Stimulated activated CD4-positive, alpha-beta T cell treated with anti-CD3 and anti-CD28 coated beads, TNF-alpha, amount 100 ng/mL, for 4 hours (primary cell): ENCODE data around the gene CFAP20DC.
"Not testable (repeated sequence)": the region's sequence is repeated elsewhere in the genome, so short reads cannot be mapped to it uniquely, and the experiment has no call there.

Source experiments
- DNase-seq, 3 experiments: peaks; one replicate each; pipeline ENCODE4 v3.0.0-alpha.2; 2020; ENCODE audit warnings: low read depth in 3 of 3

CFAP20DC gene

GRCh38 chr3:58868097-58868779 lies 181.6 kb downstream of the CFAP20DC start:
- DNase-seq = no peak

- DNase-seq = no peak
Observed at GRCh38 chr3:58867621-58868020, 182.2 kb downstream of the CFAP20DC start.

GRCh38 chr3:58866079-58866478 lies 183.7 kb downstream of the CFAP20DC start:
- DNase-seq = no peak

- no peak for DNase-seq
Observed at GRCh38 chr3:58864480-58864879, 185.3 kb downstream of the CFAP20DC start.

- DNase-seq = no peak
Observed at GRCh38 chr3:58863206-58863605, 186.6 kb downstream of the CFAP20DC start.

GRCh38 chr3:58861551-58861950 lies 188.3 kb downstream of the CFAP20DC start:
- no peak for DNase-seq

- no peak for DNase-seq
Observed at GRCh38 chr3:58858126-58858525, 191.7 kb downstream of the CFAP20DC start.

- DNase-seq = no peak
Observed at GRCh38 chr3:58857402-58857801, 192.4 kb downstream of the CFAP20DC start.

- DNase-seq = no peak
Observed at GRCh38 chr3:58848826-58849225, 201.0 kb downstream of the CFAP20DC start.

- DNase-seq = not testable (repeated sequence)
Observed at GRCh38 chr3:58842050-58842747, 207.6 kb downstream of the CFAP20DC start.

- DNase-seq = no peak
Observed at GRCh38 chr3:58840949-58841348, 208.9 kb downstream of the CFAP20DC start.

- DNase-seq = no peak
Observed at GRCh38 chr3:58839964-58840363, 209.9 kb downstream of the CFAP20DC start.

GRCh38 chr3:58839187-58839586 lies 210.6 kb downstream of the CFAP20DC start:
- DNase-seq = no peak

- no peak for DNase-seq
Observed at GRCh38 chr3:58837856-58838255, 212.0 kb downstream of the CFAP20DC start.

GRCh38 chr3:58837141-58837843 lies 212.5 kb downstream of the CFAP20DC start:
- no peak for DNase-seq

GRCh38 chr3:58835086-58835485 lies 214.7 kb downstream of the CFAP20DC start:
- no peak for DNase-seq

GRCh38 chr3:58833491-58833890 lies 216.3 kb downstream of the CFAP20DC start:
- DNase-seq = no peak

GRCh38 chr3:58829321-58830000 lies 220.4 kb downstream of the CFAP20DC start:
- DNase-seq = no peak

- no peak for DNase-seq
Observed at GRCh38 chr3:58824777-58825176, 225.0 kb downstream of the CFAP20DC start.

- DNase-seq = no peak
Observed at GRCh38 chr3:58824285-58824684, 225.5 kb downstream of the CFAP20DC start.

GRCh38 chr3:58806551-58807244 lies 243.1 kb downstream of the CFAP20DC start:
- not testable (repeated sequence) for DNase-seq

- no peak for DNase-seq
Observed at GRCh38 chr3:58804914-58805313, 244.9 kb downstream of the CFAP20DC start.
